SK-N-SH (cell line): Measurements from ENCODE around the gene MTARC1. TPM values are rescaled to one million over a fixed set of nuclear protein-coding genes. Genes with fewer than 3 reads are reported as not detected.

ENCODE experiments used
- CTCF ChIA-PET: fragments of 300-600, 350-600 bp; formaldehyde crosslinking; extraction: SDS; loops from one replicate; lab custom pipeline; 2021; lab: Yijun Ruan, JAX
- POLR2A ChIA-PET: fragments of 350-600 bp; sonication (Branson Sonifier 250); formaldehyde crosslinking; extraction: SDS; loops from one replicate; lab custom pipeline; 2020; ENCODE audit warnings: antibody characterized with exemption, inconsistent platforms; lab: Yijun Ruan, JAX
- DNase-seq: peaks from one replicate; pipeline ENCODE4 v3.0.0; 2012
- H2AFZ ChIP-seq: fragments of 200-600 bp; sonication (generic); 2 replicates; pipeline ENCODE4 v1.8.1; 2016; ENCODE audit warnings: antibody characterized with exemption, mild to moderate bottlenecking, low read depth
- H3F3A ChIP-seq: fragments of 200-600 bp; sonication (generic); replicated peaks from 2 replicates; pipeline ENCODE3; 2016; ENCODE audit warnings: antibody characterized with exemption, mild to moderate bottlenecking; ENCODE audit not compliant: insufficient read depth
- H3K27ac ChIP-seq, 2 experiments: fragments of 200-500 bp in 1 of 2; fragments of 200-600 bp in 1 of 2; sonication (Bioruptor generic) in 1 of 2; sonication (generic), shearing (Covaris generic) in 1 of 2; 2 replicates each; pipeline versions ENCODE4 v1.5.1 to v1.6.1; 2014 to 2016; ENCODE audit warnings: low read depth in 2 of 2, inconsistent platforms in 1 of 2, low read length in 1 of 2, mild to moderate bottlenecking in 1 of 2, mixed read lengths in 1 of 2
- H3K27me3 ChIP-seq: fragments of 200-600 bp; sonication (generic), shearing (Covaris generic); 2 replicates; pipeline ENCODE4 v1.6.1; 2016; ENCODE audit warnings: mixed run types; ENCODE audit not compliant: insufficient read depth
- H3K36me3 ChIP-seq, 2 experiments: fragments of 200-500 bp in 1 of 2; fragments of 200-600 bp in 1 of 2; sonication (Bioruptor generic) in 1 of 2; sonication (generic) in 1 of 2; replicated peaks in 1 of 2; 2 replicates each; pipeline versions ENCODE3 to v1.5.1; 2014 to 2016; ENCODE audit warnings: low read length in 1 of 2, mild to moderate bottlenecking in 1 of 2; ENCODE audit not compliant: insufficient read depth in 2 of 2, control insufficient read depth in 1 of 2
- H3K4me1 ChIP-seq, 2 experiments: fragments of 200-500 bp in 1 of 2; fragments of 200-600 bp in 1 of 2; sonication (Bioruptor generic) in 1 of 2; sonication (generic), shearing (Covaris generic) in 1 of 2; 2 replicates each; pipeline versions ENCODE4 v1.5.1 to v1.6.1; 2014 to 2016; ENCODE audit warnings: low read depth in 1 of 2, low read length in 1 of 2, mixed run types in 1 of 2; ENCODE audit not compliant: insufficient read depth in 2 of 2, control insufficient read depth in 1 of 2
- H3K4me2 ChIP-seq: fragments of 200-600 bp; sonication (generic), shearing (Covaris generic); 2 replicates; pipeline ENCODE4 v1.6.1; 2017; ENCODE audit warnings: mixed run types
- H3K4me3 ChIP-seq, 2 experiments: fragments of 200-500 bp in 1 of 2; fragments of 200-600 bp in 1 of 2; sonication (Bioruptor generic) in 1 of 2; sonication (generic), shearing (Covaris generic) in 1 of 2; 2 replicates each; pipeline versions ENCODE4 v1.5.1 to v1.8.1; 2014 to 2016; ENCODE audit warnings: low read depth in 2 of 2, inconsistent platforms in 1 of 2, low read length in 1 of 2, mild to moderate bottlenecking in 1 of 2, mixed read lengths in 1 of 2, moderate library complexity in 1 of 2
- H3K79me2 ChIP-seq: fragments of 200-600 bp; sonication (generic); 2 replicates; pipeline ENCODE4 v1.8.1; 2017; ENCODE audit warnings: mild to moderate bottlenecking; ENCODE audit not compliant: insufficient read depth
- H3K9ac ChIP-seq: fragments of 200-600 bp; sonication (generic); 2 replicates; pipeline ENCODE4 v1.6.1; 2017; ENCODE audit warnings: mixed run types
- H3K9me2 ChIP-seq: fragments of 200-600 bp; sonication (generic); 2 replicates; pipeline ENCODE4 v1.6.1; 2017; ENCODE audit warnings: mixed run types
- H3K9me3 ChIP-seq: fragments of 200-600 bp; sonication (generic); 2 replicates; pipeline ENCODE4 v1.6.1; 2017; ENCODE audit warnings: mixed run types, mild to moderate bottlenecking, moderate library complexity
- H4K20me1 ChIP-seq: fragments of 200-600 bp; sonication (generic); 2 replicates; pipeline ENCODE4 v1.6.1; 2017; ENCODE audit warnings: mild to moderate bottlenecking, mixed run types; ENCODE audit not compliant: insufficient read depth
- CHD2 ChIP-seq: fragments of 150-350 bp; IDR thresholded peaks from 2 replicates; pipeline ENCODE4 v1.6.1; 2018; ENCODE audit warnings: low read length; ENCODE audit not compliant: partially characterized antibody
- CTCF ChIP-seq: fragments of 200-600 bp; sonication (generic); IDR thresholded peaks from 2 replicates; pipeline ENCODE4 v1.6.1; 2017; ENCODE audit warnings: antibody characterized with exemption, mild to moderate bottlenecking, moderate library complexity
- JUND ChIP-seq: IDR thresholded peaks from 2 replicates; pipeline ENCODE4 v1.4.0; 2012
- PBX3 ChIP-seq: IDR thresholded peaks from 2 replicates; pipeline ENCODE4; 2012
- POLR2AphosphoS5 ChIP-seq: IDR thresholded peaks from 2 replicates; pipeline ENCODE4 v1.6.1; 2012; ENCODE audit warnings: low read depth, low read length
- RAD21 ChIP-seq: IDR thresholded peaks from 2 replicates; pipeline ENCODE4 v1.6.1; 2012; ENCODE audit warnings: mild to moderate bottlenecking, low read length
- RFX5 ChIP-seq: IDR thresholded peaks from 2 replicates; pipeline ENCODE4 v1.6.1; 2012; ENCODE audit warnings: mild to moderate bottlenecking, improper control_type of control experiment, low read length
- RXRA ChIP-seq: IDR thresholded peaks from 2 replicates; pipeline ENCODE4 v1.4.0; 2012; ENCODE audit warnings: low read depth, mild to moderate bottlenecking, borderline replicate concordance
- SIN3A ChIP-seq: IDR thresholded peaks from 2 replicates; pipeline ENCODE4 v1.6.1; 2012; ENCODE audit warnings: low read depth, mild to moderate bottlenecking, low read length, moderate library complexity, borderline replicate concordance
- TAF1 ChIP-seq: IDR thresholded peaks from 2 replicates; pipeline ENCODE4 v1.6.1; 2012; ENCODE audit warnings: low read depth, mild to moderate bottlenecking, low read length, moderate library complexity, borderline replicate concordance
- TCF12 ChIP-seq: IDR thresholded peaks from 2 replicates; pipeline ENCODE4 v1.4.0; 2012
- TEAD4 ChIP-seq: IDR thresholded peaks from 2 replicates; pipeline ENCODE4 v1.4.0; 2012; ENCODE audit warnings: mild to moderate bottlenecking, borderline replicate concordance; ENCODE audit not compliant: insufficient read depth
- USF1 ChIP-seq: IDR thresholded peaks from 2 replicates; pipeline ENCODE4 v1.4.0; 2012; ENCODE audit warnings: low read depth, borderline replicate concordance
- USF2 ChIP-seq: fragments of 150-350 bp; IDR thresholded peaks from 2 replicates; pipeline ENCODE4 v1.6.1; 2017; ENCODE audit warnings: antibody characterized with exemption, low read length, low read depth, borderline replicate concordance
- YY1 ChIP-seq: IDR thresholded peaks from 2 replicates; pipeline ENCODE4 v1.4.0; 2012; ENCODE audit warnings: low read depth, mild to moderate bottlenecking
- ZBTB33 ChIP-seq: IDR thresholded peaks from 2 replicates; pipeline ENCODE4 v1.4.0; 2012; ENCODE audit warnings: low read depth, borderline replicate concordance
- whole genome bisulfite sequencing: methylation state at CpG from one replicate; pipeline ENCODE4 v1.1.6; 2017; ENCODE audit warnings: low lambda C conversion rate; 5-methylcytosine and 5-hydroxymethylcytosine counted together
- polyA plus RNA-seq, 3 experiments: library from polyadenylated mRNA; depleted of rRNA; stranded (reverse); fragments of >200 nt; gene quantifications; 2 replicates each; pipeline ENCODE4 v1.2.3, GENCODE V29; 2012
- TF ChIP-seq, protein P1 (sequence below): IDR thresholded peaks from 2 replicates; pipeline ENCODE4 v1.4.0; 2012; ENCODE audit warnings: low read depth
- TF ChIP-seq, protein P2 (sequence below): fragments of 150-350 bp; IDR thresholded peaks from 2 replicates; pipeline ENCODE4 v1.6.1; 2016; ENCODE audit warnings: mild to moderate bottlenecking, low read depth, low read length

Gene MTARC1
- polyA plus RNA-seq, 1 of the 3 experiments (the other 2 are of a cell fraction): 6.1 TPM

DNA sequence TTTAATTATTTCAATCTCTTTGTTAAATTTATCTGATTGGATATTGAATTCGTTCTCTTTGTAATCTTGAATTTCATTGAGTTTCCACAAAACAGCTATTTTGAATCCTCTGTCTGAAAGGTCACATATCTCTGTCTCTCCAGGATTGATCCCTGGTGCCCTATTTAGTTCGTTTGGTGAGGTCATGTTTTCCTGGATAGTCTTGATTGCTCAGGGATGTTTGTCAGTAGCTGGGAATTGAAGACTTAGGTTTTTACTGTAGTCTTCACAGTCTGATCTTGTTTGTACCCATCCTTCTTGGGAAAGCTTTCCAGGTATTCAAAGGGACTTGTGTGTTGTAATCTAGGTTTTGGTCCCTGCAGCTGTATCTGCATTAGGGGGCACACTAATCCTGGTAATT lies 45.4 kb upstream of the MTARC1 start:
- no peak overlapping the region for H2AFZ ChIP-seq
- no peak overlapping the region for H3K27ac ChIP-seq
- H3K79me2 ChIP-seq: no peaks in the 10 kb centered on the region
- no peaks in the 10 kb centered on the region for H3K9me2 ChIP-seq
- H3K27me3 ChIP-seq: no peaks in the 10 kb centered on the region
- H3K9ac ChIP-seq: no peak overlapping the region
- TF ChIP-seq USF1 (no peak), TEAD4 (no peak), TCF12 (no peak), JUND (no peak), POLR2AphosphoS5 (no peak), RAD21 (no peak), ZBTB33 (no peak), SIN3A (no peak), RXRA (no peak), RFX5 (no peak), CTCF (no peak), CHD2 (no peak), USF2 (no peak), YY1 (no peak), PBX3 (no peak), TAF1 (no peak)
- TF ChIP-seq, protein P1, sequence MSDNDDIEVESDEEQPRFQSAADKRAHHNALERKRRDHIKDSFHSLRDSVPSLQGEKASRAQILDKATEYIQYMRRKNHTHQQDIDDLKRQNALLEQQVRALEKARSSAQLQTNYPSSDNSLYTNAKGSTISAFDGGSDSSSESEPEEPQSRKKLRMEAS: no peak
- TF ChIP-seq, protein P2, sequence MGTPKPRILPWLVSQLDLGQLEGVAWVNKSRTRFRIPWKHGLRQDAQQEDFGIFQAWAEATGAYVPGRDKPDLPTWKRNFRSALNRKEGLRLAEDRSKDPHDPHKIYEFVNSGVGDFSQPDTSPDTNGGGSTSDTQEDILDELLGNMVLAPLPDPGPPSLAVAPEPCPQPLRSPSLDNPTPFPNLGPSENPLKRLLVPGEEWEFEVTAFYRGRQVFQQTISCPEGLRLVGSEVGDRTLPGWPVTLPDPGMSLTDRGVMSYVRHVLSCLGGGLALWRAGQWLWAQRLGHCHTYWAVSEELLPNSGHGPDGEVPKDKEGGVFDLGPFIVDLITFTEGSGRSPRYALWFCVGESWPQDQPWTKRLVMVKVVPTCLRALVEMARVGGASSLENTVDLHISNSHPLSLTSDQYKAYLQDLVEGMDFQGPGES: no peak
- POLR2A ChIA-PET: no interaction called here
- DNase-seq: no peak
- WGBS: 16% methylated on average over 2 of the region's 2 CpGs
- no peak overlapping the region for H3K4me3 ChIP-seq
- no peaks in the 10 kb centered on the region for H3K9me3 ChIP-seq
- no peaks in the 10 kb centered on the region for H3F3A ChIP-seq
- H3K36me3 ChIP-seq: no peaks in the 10 kb centered on the region
- no peak overlapping the region for H3K4me2 ChIP-seq
- H4K20me1 ChIP-seq: no peaks in the 10 kb centered on the region
- CTCF ChIA-PET: interaction anchor here (0.9 to 3.3 kb wide), 4 partner anchors 8 to 35 kb away, joined by 3 to 23 read pairs (median 7); no protein-coding TSS in a partner anchor
- no peaks in the 10 kb centered on the region; a peak in 1 of 4 replicates for H3K4me1 ChIP-seq
